Measurements from ENCODE around the gene THSD7A. TPM values are rescaled to one million over a fixed set of nuclear protein-coding genes. Genes with fewer than 3 reads are reported as not detected.
"Not testable (repeated sequence)": the region's sequence is repeated elsewhere in the genome, so short reads cannot be mapped to it uniquely, and the experiment has no call there.

The THSD7A gene
- total RNA-seq, 1 experiment from 2014 or later, result not detected

DNA sequence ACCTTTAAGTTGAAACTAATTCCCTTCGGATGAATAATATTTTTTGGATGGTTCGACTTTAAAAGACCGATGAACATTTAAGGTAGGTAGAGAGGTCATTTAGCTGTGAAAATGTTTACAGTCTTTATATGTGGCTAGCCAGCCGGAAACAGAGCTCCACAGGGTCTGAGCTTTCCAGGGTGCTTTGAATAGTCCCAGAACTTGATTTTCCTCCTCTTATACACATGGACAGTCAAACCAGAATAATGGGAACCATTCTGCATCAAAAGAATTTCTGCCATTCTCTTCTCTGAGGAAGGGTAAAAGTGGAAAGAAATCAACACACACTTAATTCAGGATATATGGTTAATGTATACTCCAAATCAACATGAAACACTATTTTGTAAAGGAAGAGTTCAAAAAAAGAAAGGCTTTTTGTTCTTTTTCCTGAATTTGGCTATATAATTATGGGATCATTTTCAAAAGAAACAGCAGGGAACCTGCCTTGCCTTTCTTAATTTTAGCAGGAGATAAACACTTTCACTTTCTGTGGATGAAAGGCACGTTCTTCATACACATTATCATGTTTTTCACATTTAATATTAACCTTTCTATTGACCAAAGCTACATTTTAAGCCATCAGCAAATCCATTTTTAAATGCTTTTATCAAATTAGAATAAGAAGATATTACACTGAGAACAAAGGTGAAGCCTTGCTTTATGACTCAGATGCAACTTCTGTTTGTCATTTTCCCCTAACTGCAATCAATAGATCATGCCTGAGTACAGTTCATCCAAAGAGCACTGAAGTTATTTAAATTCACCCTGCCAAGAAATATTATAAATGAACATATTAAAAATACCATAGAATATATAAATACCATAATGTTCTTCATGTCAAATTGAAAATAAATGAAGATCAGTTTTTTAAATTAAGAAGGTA lies 307.3 kb downstream of the THSD7A start:
- H3K27ac Mint-ChIP-seq (ENCODE audit: low read depth, unreplicated experiment), result no peak overlapping the region
- no peak overlapping the region for H3K4me3 Mint-ChIP-seq (ENCODE audit: unreplicated experiment)
- no TSS peak for BruUV-seq (replicated peaks)
- no peaks in the 10 kb centered on the region for H3K4me1 Mint-ChIP-seq (ENCODE audit: insufficient read depth, unreplicated experiment)
- POLR2A ChIA-PET, result no interaction called here
- no peak for TF ChIP-seq CTCF (IDR thresholded peaks at IDR 0.05; ENCODE audit: unreplicated experiment)
- no peaks in the 10 kb centered on the region for H3K27me3 Mint-ChIP-seq (ENCODE audit: insufficient read depth, unreplicated experiment)
- CTCF ChIA-PET, result no interaction called here
- DNase-seq (ENCODE audit: unreplicated experiment), result no peak
- H3K9me3 Mint-ChIP-seq (ENCODE audit: unreplicated experiment), result no peaks in the 10 kb centered on the region
- H3K36me3 Mint-ChIP-seq (ENCODE audit: insufficient read depth, unreplicated experiment), result no peaks in the 10 kb centered on the region
- intact Hi-C loops (cut with micrococcal nuclease), result no loop called here

- H3K4me3 Mint-ChIP-seq (ENCODE audit: unreplicated experiment); intact Hi-C loops (cut with micrococcal nuclease); H3K4me1 Mint-ChIP-seq (ENCODE audit: insufficient read depth, unreplicated experiment); BruUV-seq (replicated peaks); H3K27ac Mint-ChIP-seq (ENCODE audit: low read depth, unreplicated experiment); H3K9me3 Mint-ChIP-seq (ENCODE audit: unreplicated experiment); DNase-seq (ENCODE audit: unreplicated experiment); H3K36me3 Mint-ChIP-seq (ENCODE audit: insufficient read depth, unreplicated experiment); H3K27me3 Mint-ChIP-seq (ENCODE audit: insufficient read depth, unreplicated experiment): not testable (repeated sequence)
- CTCF ChIA-PET, result interaction anchor here (0.7 kb wide), 1 partner anchor 940 kb away, joined by 3 read pairs; no protein-coding TSS in a partner anchor
- POLR2A ChIA-PET, result interaction anchor here (0.7 kb wide), 1 partner anchor 13 kb away, joined by 3 read pairs; no protein-coding TSS in a partner anchor
Observed at GRCh38 chr7:11521964-11522499, 310.0 kb downstream of the THSD7A start.

- Mint-ChIP-seq H3K9me3 (ENCODE audit: unreplicated experiment) (no peaks in the 10 kb centered on the region), H3K4me3 (ENCODE audit: unreplicated experiment) (no peak overlapping the region), H3K27me3 (ENCODE audit: insufficient read depth, unreplicated experiment) (no peaks in the 10 kb centered on the region), H3K4me1 (ENCODE audit: insufficient read depth, unreplicated experiment) (no peaks in the 10 kb centered on the region), H3K27ac (ENCODE audit: low read depth, unreplicated experiment) (no peak overlapping the region), H3K36me3 (ENCODE audit: insufficient read depth, unreplicated experiment) (no peaks in the 10 kb centered on the region)
- POLR2A ChIA-PET, result interaction anchor here (0.6 kb wide), 1 partner anchor 1189 kb away, joined by 3 read pairs; no protein-coding TSS in a partner anchor
- intact Hi-C loops (cut with micrococcal nuclease), result no loop called here
- no peak for DNase-seq (ENCODE audit: unreplicated experiment)
- no TSS peak for BruUV-seq (replicated peaks)
- CTCF ChIA-PET, result interaction anchor here (0.6 to 1.1 kb wide), 2 partner anchors 14 to 25 kb away, joined by 4 to 5 read pairs; no protein-coding TSS in a partner anchor
- TF ChIP-seq CTCF (IDR thresholded peaks at IDR 0.05; ENCODE audit: unreplicated experiment), result no peak
Observed at GRCh38 chr7:11517853-11518252, 314.1 kb downstream of the THSD7A start.

DNA sequence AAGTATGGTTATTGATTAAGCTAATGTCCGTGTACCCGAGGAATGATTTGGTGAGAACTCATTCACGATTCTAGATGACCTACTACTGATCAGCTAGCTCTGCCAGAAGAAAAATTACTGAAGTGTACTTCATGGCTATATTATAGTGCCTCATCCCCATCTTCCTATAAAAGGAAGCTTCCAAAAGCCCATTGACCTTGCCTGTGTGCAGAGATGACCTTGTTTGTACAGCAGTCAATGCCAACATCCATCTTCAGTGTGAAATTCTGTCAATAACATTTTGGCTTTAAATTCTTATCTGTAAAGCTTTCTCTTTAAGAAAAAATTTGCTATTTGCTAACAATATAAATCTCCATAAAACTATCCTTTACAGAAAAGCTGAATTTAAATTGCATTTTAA lies 315.7 kb downstream of the THSD7A start:
- CTCF ChIA-PET, result interaction anchor here (0.9 kb wide), 1 partner anchor 11 kb away, joined by 5 read pairs; no protein-coding TSS in a partner anchor
- no peaks in the 10 kb centered on the region for H3K9me3 Mint-ChIP-seq (ENCODE audit: unreplicated experiment)
- no peak overlapping the region for H3K27ac Mint-ChIP-seq (ENCODE audit: low read depth, unreplicated experiment)
- no peaks in the 10 kb centered on the region for H3K36me3 Mint-ChIP-seq (ENCODE audit: insufficient read depth, unreplicated experiment)
- H3K4me3 Mint-ChIP-seq (ENCODE audit: unreplicated experiment), result no peak overlapping the region
- TF ChIP-seq CTCF (IDR thresholded peaks at IDR 0.05; ENCODE audit: unreplicated experiment), result no peak
- POLR2A ChIA-PET, result interaction anchor here (1.4 kb wide), 1 partner anchor 13 kb away, joined by 4 read pairs; no protein-coding TSS in a partner anchor
- no peaks in the 10 kb centered on the region for H3K27me3 Mint-ChIP-seq (ENCODE audit: insufficient read depth, unreplicated experiment)
- H3K4me1 Mint-ChIP-seq (ENCODE audit: insufficient read depth, unreplicated experiment), result no peaks in the 10 kb centered on the region
- no TSS peak for BruUV-seq (replicated peaks)
- intact Hi-C loops (cut with micrococcal nuclease), result no loop called here
- DNase-seq (ENCODE audit: unreplicated experiment), result no peak

Data from MCF 10A (cell line).